ENCODE data around the gene SCIN.

SCIN gene

GRCh38 chr7:12619461-12620069, 49.0 kb downstream of the SCIN start:
- ChIA-PET CTCF (no interaction called here), POLR2A (no interaction called here)
- TF ChIP-seq LEF1 (IDR thresholded peaks at IDR 0.05; ENCODE audit: borderline replicate concordance) (no peak), SUZ12 (IDR thresholded peaks at IDR 0.05) (no peak), ZNF384 (IDR thresholded peaks at IDR 0.05) (no peak), FOXK2 (IDR thresholded peaks at IDR 0.05) (no peak), ELF4 (IDR thresholded peaks at IDR 0.05) (no peak), FOXA1 (IDR thresholded peaks at IDR 0.05) (no peak), CTBP1 (IDR thresholded peaks at IDR 0.05; ENCODE audit: borderline replicate concordance) (no peak), ARNT (IDR thresholded peaks at IDR 0.05) (no peak)
- no peak for DNase-seq (ENCODE audit: extremely low spot score)

- CTCF ChIA-PET, result interaction anchor here (0.8 to 1.5 kb wide), 2 partner anchors 95 to 101 kb away, joined by 3 to 4 read pairs; no protein-coding TSS in a partner anchor
- POLR2A ChIA-PET, result no interaction called here
- TF ChIP-seq SP1 (IDR thresholded peaks at IDR 0.05), result no peak
- TF ChIP-seq HDGF (IDR thresholded peaks at IDR 0.05; ENCODE audit: borderline replicate concordance), result no peak
- TF ChIP-seq PKNOX1 (IDR thresholded peaks at IDR 0.05), result no peak
- TF ChIP-seq SUZ12 (IDR thresholded peaks at IDR 0.05), result no peak
- no peak for TF ChIP-seq CTBP1 (IDR thresholded peaks at IDR 0.05; ENCODE audit: borderline replicate concordance)
- no peak for TF ChIP-seq LEF1 (IDR thresholded peaks at IDR 0.05; ENCODE audit: borderline replicate concordance)
- TF ChIP-seq L3MBTL2 (conservative IDR thresholded peaks at IDR 0.05), result no peak
- no peak for TF ChIP-seq BHLHE40 (IDR thresholded peaks at IDR 0.05; ENCODE audit: borderline replicate concordance)
- TF ChIP-seq FOXA1 (IDR thresholded peaks at IDR 0.05), result no peak
- no peak for TF ChIP-seq ZNF384 (IDR thresholded peaks at IDR 0.05)
- no peak for TF ChIP-seq TARDBP (IDR thresholded peaks at IDR 0.05)
- TF ChIP-seq ELF4 (IDR thresholded peaks at IDR 0.05), result no peak
- no peak for DNase-seq (ENCODE audit: extremely low spot score)
These were observed 49.9 kb downstream of the SCIN start for GRCh38 chr7:12620371-12620770.

- ChIA-PET POLR2A (no interaction called here), CTCF (interaction anchor here (1.1 to 3.4 kb wide), 2 partner anchors 12 to 99 kb away, joined by 4 to 17 read pairs; no protein-coding TSS in a partner anchor)
These were observed 52.7 kb downstream of the SCIN start for GRCh38 chr7:12623223-12623622.

GRCh38 chr7:12623885-12624498, 53.5 kb downstream of the SCIN start:
- peak; percentile 22 for DNase-seq (ENCODE audit: extremely low spot score)
- ChIA-PET CTCF (interaction anchor here (0.5 to 3.4 kb wide), 3 partner anchors 11 to 99 kb away, joined by 4 to 17 read pairs (median 10); no protein-coding TSS in a partner anchor), POLR2A (no interaction called here)
- no peak for TF ChIP-seq SUZ12 (IDR thresholded peaks at IDR 0.05)
- no peak for TF ChIP-seq ZNF384 (IDR thresholded peaks at IDR 0.05)
- no peak for TF ChIP-seq TARDBP (IDR thresholded peaks at IDR 0.05)
- TF ChIP-seq PKNOX1 (IDR thresholded peaks at IDR 0.05), result no peak
- no peak for TF ChIP-seq CTBP1 (IDR thresholded peaks at IDR 0.05; ENCODE audit: borderline replicate concordance)
- TF ChIP-seq HDGF (IDR thresholded peaks at IDR 0.05; ENCODE audit: borderline replicate concordance), result no peak

More at GRCh38 chr7:12623223-12623622, 52.7 kb downstream of the SCIN start:
- TF ChIP-seq BHLHE40 (IDR thresholded peaks at IDR 0.05; ENCODE audit: borderline replicate concordance), result no peak
- no peak for TF ChIP-seq NFRKB (IDR thresholded peaks at IDR 0.05)
- TF ChIP-seq HDGF (IDR thresholded peaks at IDR 0.05; ENCODE audit: borderline replicate concordance), result no peak
- DNase-seq (ENCODE audit: extremely low spot score), result no peak

GRCh38 chr7:12625836-12626235, 55.3 kb downstream of the SCIN start:
- POLR2A ChIA-PET, result no interaction called here
- CTCF ChIA-PET, result interaction anchor here (0.6 to 2.6 kb wide), 4 partner anchors 81 to 276 kb away, joined by 3 to 10 read pairs (median 3); no protein-coding TSS in a partner anchor
- no peak for TF ChIP-seq ZNF384 (IDR thresholded peaks at IDR 0.05)
- TF ChIP-seq SUZ12 (IDR thresholded peaks at IDR 0.05), result no peak
- no peak for TF ChIP-seq HDGF (IDR thresholded peaks at IDR 0.05; ENCODE audit: borderline replicate concordance)
- TF ChIP-seq L3MBTL2 (conservative IDR thresholded peaks at IDR 0.05), result no peak
- TF ChIP-seq TARDBP (IDR thresholded peaks at IDR 0.05), result no peak
- TF ChIP-seq LEF1 (IDR thresholded peaks at IDR 0.05; ENCODE audit: borderline replicate concordance), result no peak
- TF ChIP-seq CTBP1 (IDR thresholded peaks at IDR 0.05; ENCODE audit: borderline replicate concordance), result no peak
- no peak for DNase-seq (ENCODE audit: extremely low spot score)

GRCh38 chr7:12629816-12630512, 59.4 kb downstream of the SCIN start:
- peak; percentile 83 for TF ChIP-seq PKNOX1 (IDR thresholded peaks at IDR 0.05)
- no peak for TF ChIP-seq BHLHE40 (IDR thresholded peaks at IDR 0.05; ENCODE audit: borderline replicate concordance)
- ChIA-PET POLR2A (no interaction called here), CTCF (interaction anchor here (0.8 kb wide), 1 partner anchor 9 kb away, joined by 3 read pairs; no protein-coding TSS in a partner anchor)
- DNase-seq (ENCODE audit: extremely low spot score), result no peak

- ChIA-PET POLR2A (no interaction called here), CTCF (interaction anchor here (0.8 kb wide), 1 partner anchor 9 kb away, joined by 3 read pairs; no protein-coding TSS in a partner anchor)
- no peak for TF ChIP-seq FOXM1 (IDR thresholded peaks at IDR 0.05; ENCODE audit: borderline replicate concordance)
- TF ChIP-seq FOXA1 (IDR thresholded peaks at IDR 0.05), result no peak
- no peak for TF ChIP-seq CTBP1 (IDR thresholded peaks at IDR 0.05; ENCODE audit: borderline replicate concordance)
- TF ChIP-seq LEF1 (IDR thresholded peaks at IDR 0.05; ENCODE audit: borderline replicate concordance), result no peak
- TF ChIP-seq TARDBP (IDR thresholded peaks at IDR 0.05), result no peak
- no peak for TF ChIP-seq ZNF384 (IDR thresholded peaks at IDR 0.05)
- DNase-seq (ENCODE audit: extremely low spot score), result peak; percentile 14
These were observed 59.9 kb downstream of the SCIN start for GRCh38 chr7:12630513-12630819.

Measured in HEK293T (cell line).